IMR-90 (cell line): ENCODE data around the gene NLRP3.

Experiments used
- CTCF ChIP-seq: conservative IDR thresholded peaks from 2 replicates; pipeline ENCODE4 v1.5.1; 2012; ENCODE audit warnings: mild to moderate bottlenecking, low read depth, low read length, improper control_type of control experiment
- MXI1 ChIP-seq: IDR thresholded peaks from 2 replicates; pipeline ENCODE4 v1.6.1; 2012; ENCODE audit warnings: low read depth, mild to moderate bottlenecking, low read length, moderate library complexity, borderline replicate concordance
- POLR2A ChIP-seq: IDR thresholded peaks from 2 replicates; pipeline ENCODE4 v1.6.1; 2012; ENCODE audit warnings: mild to moderate bottlenecking, low read depth, low read length
- RAD21 ChIP-seq: IDR thresholded peaks from 2 replicates; pipeline ENCODE4 v1.6.1; 2012; ENCODE audit warnings: low read length, improper control_type of control experiment

- no peak for TF ChIP-seq CTCF
- TF ChIP-seq MXI1 = no peak
- TF ChIP-seq RAD21 = no peak
- no peak for TF ChIP-seq POLR2A
Measured at GRCh38 chr1:247407180-247407616, 8.8 kb upstream of the NLRP3 start.
